GM19324 (cell line): Measurements from ENCODE around the gene DNAAF9.

Experiments
- ATAC-seq: cut with Tn5 transposase; IDR thresholded peaks from one replicate; pipeline ENCODE4 v1.9.1; 2021; ENCODE audit warnings: mild to moderate bottlenecking, moderate library complexity; ENCODE audit not compliant: unreplicated experiment, low FRiP score

DNAAF9 gene

DNA sequence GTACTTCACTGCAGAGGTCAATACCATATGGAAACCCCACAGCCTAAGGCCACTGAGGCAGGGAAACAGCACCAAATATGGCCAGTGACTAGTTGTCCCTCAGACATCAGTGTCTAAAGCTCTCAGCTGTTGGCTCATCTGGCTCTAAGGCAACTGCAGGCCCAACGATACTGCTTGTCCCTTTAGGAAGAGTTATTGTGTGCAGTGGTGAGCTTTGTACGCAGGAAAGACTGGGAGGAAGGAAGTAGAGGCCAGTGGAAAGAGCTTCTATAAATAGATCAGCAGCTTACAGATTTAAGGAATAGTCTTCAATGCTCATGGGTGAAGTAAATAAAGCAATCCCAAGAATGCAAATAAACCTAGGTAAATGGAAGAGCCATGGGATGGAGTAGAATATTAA is 29.3 kb downstream of the DNAAF9 start:
- no peak for ATAC-seq

DNA sequence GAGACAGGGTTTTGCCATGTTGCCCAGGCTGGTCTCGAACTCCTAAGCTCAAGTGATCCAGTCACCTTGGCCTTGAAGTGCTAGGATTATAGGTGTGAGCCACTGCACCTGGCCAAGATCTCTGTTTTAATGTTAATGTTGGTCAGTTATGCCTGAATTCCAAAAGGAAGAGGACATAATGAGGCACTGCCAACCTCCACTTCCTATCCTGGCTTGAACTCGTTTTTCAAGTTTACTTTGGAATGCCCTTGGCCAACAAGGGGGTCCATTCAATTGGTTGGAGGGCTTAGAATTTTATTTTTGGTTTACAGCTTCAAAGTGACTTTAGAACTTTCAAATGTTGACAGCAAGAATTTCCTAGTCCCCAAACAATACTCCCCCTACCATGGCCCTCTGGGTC is 29.8 kb downstream of the DNAAF9 start:
- ATAC-seq = no peak

DNA sequence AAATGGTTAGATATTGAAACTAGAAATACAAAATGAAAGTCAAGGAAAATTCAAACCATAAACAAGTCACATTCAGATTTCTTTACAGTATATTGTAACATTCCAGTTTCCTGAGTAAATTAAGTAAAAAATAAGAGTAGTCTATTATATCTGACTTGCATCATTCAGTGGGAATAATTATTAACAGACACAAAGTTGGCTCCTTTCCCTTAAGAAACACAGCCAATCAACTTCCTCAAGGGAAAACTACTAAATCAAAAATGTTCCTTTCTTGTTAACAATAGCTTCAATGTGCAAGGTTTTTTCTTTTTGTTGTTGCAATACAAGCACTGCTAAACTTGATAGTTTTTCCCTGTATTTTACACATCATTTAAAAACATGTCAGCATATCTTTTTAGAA is 33.2 kb downstream of the DNAAF9 start:
- no peak for ATAC-seq

DNA sequence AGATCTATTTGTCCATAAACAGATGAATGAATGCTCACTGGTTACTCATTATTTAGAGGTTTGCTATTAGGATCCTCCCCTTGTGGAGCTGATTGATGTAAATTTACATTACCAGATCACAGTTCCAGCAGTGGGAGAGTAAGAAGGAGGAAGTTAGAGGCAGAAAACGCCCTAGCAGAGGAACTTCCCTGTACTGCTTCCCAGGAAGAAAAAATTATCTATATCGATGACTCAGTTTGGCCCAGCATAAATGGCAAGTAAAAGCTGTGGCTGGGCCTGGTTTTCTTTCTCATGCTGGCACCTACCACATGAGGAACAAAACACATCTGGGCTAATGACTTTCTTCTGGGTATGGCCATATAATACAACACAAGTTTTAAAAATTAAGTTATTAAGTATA is 35.7 kb downstream of the DNAAF9 start:
- no peak for ATAC-seq

DNA sequence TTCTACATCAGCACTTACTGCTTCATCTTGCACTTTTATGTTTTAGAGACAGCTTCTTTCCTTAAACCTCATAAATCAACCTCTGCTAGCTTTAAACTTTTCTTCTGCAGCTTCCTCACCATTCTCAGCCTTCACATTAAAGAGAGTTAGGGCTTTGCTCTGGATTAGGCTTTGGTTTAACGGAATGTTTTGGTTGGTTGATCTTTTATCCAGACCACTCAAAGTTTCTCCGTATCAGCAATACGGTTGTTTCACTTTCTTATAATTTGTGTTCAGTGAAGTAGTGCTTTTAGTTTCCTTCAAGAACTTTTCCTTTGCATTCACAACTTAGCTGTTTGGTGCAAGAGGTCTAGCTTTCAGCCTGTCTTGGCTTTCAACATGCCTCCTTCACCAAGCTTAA is 40.4 kb downstream of the DNAAF9 start:
- ATAC-seq = no peak

DNA sequence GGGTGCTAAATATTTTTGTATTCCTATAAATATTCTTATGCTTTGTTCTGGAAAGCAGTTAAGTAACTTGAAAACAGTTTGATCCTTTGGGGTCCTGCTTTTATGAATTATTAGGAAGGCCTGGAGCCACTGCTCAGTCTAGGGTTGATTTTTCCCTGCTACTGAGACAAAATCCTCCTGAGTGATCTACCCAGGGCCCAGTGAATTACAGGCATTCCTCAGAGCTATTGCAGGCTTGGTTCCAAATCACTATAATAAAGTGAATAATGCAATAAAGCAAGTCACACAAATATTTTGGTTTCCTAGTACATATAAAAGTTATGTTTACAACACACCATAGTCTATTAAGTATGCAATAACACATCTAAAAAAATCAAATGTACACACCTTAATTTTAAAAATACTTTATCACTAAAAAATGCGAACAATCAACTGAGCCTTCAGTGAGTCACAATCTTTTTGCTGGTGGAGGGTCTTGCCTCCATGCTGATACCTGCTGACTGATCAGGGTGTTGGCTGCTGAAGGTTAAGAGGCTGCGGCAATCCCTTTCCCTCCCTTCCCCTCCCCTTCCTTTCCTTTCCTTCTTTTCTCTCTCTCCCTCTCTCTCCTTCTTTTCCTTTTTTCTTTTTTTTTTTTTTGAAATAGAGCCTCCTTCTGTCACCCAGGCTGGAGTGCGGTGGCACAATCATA is 43.0 kb downstream of the DNAAF9 start:
- ATAC-seq = no peak

DNA sequence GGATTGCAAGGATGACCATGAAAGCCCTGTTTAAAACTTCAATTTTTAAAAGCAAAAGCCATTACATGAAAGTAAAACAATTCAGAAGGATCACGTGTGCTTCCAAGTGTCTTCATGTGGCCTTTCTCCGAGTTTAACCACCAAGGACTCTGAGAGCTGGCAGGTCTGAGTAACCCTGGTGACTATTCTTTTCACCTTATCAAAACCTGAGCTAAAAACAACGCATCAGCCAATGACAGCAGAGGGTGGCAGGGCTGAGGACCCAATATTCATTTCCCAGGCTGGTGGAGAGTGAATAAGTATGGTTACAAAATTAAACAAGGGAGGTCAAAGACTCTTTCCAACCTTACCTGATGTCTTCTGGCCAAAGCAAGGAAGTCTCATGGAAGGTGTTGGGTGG is 46.7 kb downstream of the DNAAF9 start:
- ATAC-seq = no peak

DNA sequence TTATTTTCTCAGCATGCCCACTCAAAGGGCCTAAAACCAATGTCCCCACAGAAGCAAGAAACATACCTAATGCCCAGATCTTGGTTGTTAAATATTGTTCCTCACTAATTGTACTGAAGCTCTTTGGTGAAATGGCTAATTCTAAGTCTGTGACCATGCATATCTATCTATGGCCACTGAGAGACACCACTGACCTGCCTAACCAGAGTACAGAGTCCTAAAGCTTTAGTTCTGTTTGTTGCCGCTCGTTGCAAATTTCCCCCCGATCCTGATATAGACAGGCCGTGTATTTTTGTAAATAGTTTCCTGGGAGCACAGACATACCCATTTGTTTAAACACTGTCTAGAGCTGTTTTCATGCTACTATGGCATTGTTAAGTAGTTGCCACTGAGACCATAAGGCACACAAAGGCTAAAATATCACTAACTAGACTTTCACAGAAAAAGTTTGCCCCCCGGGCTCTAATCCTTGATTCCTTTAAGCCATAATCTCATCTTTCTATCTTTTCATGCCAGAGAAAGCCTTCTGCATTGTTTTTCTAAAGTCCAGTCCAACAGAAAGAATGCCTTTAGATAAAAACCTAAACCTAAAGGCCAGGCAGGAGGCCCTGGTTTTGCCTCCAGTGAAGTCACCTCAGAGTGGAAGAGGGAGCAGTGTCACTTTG is 48.7 kb downstream of the DNAAF9 start:
- ATAC-seq = no peak
